Activated CD4-positive, alpha-beta T cell treated with anti-CD3 and anti-CD28 coated beads, Interleukin-2, amount 50 U/mL, for 16 hours (primary cell): ENCODE data around the gene CEMIP2.

Source experiments
- DNase-seq: peaks from one replicate; pipeline ENCODE4 v3.0.0-alpha.2; 2020

The CEMIP2 gene

GRCh38 chr9:71637375-71637774, 130.9 kb downstream of the CEMIP2 start:
- no peak for DNase-seq

DNA sequence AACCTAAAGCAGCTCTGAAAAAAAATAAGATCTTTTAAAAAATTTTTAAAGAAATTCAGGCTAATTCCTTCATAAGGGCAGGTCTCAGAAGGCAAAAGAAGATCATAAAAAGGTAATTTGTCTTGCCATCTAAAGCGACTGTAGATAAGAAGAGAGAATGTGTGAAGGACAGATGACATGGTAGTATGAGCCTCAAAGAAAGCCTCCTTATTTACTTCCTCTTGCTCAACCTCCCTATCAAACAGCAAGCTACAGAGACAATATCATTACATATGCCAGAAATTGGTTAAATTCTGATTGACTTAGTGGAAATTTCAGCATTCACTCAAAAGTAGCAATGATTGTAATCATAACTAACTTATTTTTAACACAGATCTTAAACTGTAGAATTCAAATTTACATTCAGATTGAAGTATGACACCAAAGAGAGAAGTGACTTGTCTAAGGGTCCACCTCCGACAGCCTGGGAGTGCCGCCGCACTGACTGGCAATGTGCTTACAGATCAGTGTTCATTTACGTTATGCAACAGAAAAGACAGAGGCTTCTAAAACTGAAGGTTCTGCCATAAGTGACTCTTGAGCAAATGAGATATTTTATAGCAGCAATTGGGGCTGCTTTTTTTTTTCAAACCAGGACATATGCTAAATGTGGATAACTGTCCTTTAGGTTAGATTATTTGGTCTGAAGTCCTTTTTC, 132.0 kb downstream of the CEMIP2 start:
- no peak for DNase-seq

- no peak for DNase-seq
Observed at GRCh38 chr9:71634752-71635151, 133.6 kb downstream of the CEMIP2 start.
